ENCODE measurements around the gene FBXO36.

Gene FBXO36

GRCh38 chr2:229970406-229970805, 48.1 kb downstream of the FBXO36 start:
- no peak for DNase-seq (ENCODE audit: low read depth)

GRCh38 chr2:229971298-229971790, 49.0 kb downstream of the FBXO36 start:
- no peak for DNase-seq (ENCODE audit: low read depth)

GRCh38 chr2:229974266-229974665, 52.0 kb downstream of the FBXO36 start:
- DNase-seq (ENCODE audit: low read depth), result no peak

- DNase-seq (ENCODE audit: low read depth), result no peak
Observed at GRCh38 chr2:229980431-229981184, 58.3 kb downstream of the FBXO36 start.

GRCh38 chr2:229993236-229993635, 70.9 kb downstream of the FBXO36 start:
- DNase-seq (ENCODE audit: low read depth), result no peak

- no peak for DNase-seq (ENCODE audit: low read depth)
Observed at GRCh38 chr2:229996320-229996719, 74.0 kb downstream of the FBXO36 start.

- no peak for DNase-seq (ENCODE audit: low read depth)
Observed at GRCh38 chr2:229997565-229997964, 75.3 kb downstream of the FBXO36 start.

- DNase-seq (ENCODE audit: low read depth), result no peak
Observed at GRCh38 chr2:230000118-230000841, 78.0 kb downstream of the FBXO36 start.

GRCh38 chr2:230007931-230008707, 85.8 kb downstream of the FBXO36 start:
- peak; percentile 74 for DNase-seq (ENCODE audit: low read depth)

- no peak for DNase-seq (ENCODE audit: low read depth)
Observed at GRCh38 chr2:230008708-230009066, 86.4 kb downstream of the FBXO36 start.

GRCh38 chr2:230010501-230010900, 88.2 kb downstream of the FBXO36 start:
- DNase-seq (ENCODE audit: low read depth), result no peak

- DNase-seq (ENCODE audit: low read depth), result no peak
Observed at GRCh38 chr2:230011617-230012016, 89.3 kb downstream of the FBXO36 start.

GRCh38 chr2:230012267-230012884, 90.1 kb downstream of the FBXO36 start:
- DNase-seq (ENCODE audit: low read depth), result no peak

GRCh38 chr2:230016844-230017243, 94.5 kb downstream of the FBXO36 start:
- no peak for DNase-seq (ENCODE audit: low read depth)

GRCh38 chr2:230018153-230018552, 95.8 kb downstream of the FBXO36 start:
- no peak for DNase-seq (ENCODE audit: low read depth)

- no peak for DNase-seq (ENCODE audit: low read depth)
Observed at GRCh38 chr2:230019742-230020141, 97.4 kb downstream of the FBXO36 start.

- DNase-seq (ENCODE audit: low read depth), result no peak
Observed at GRCh38 chr2:230023313-230023712, 101.0 kb downstream of the FBXO36 start.

GRCh38 chr2:230042195-230042594, 119.9 kb downstream of the FBXO36 start:
- DNase-seq (ENCODE audit: low read depth), result no peak

- DNase-seq (ENCODE audit: low read depth), result no peak
Observed at GRCh38 chr2:230043025-230043424, 120.7 kb downstream of the FBXO36 start.

GRCh38 chr2:230043461-230043860, 121.2 kb downstream of the FBXO36 start:
- no peak for DNase-seq (ENCODE audit: low read depth)

GRCh38 chr2:230046491-230046890, 124.2 kb downstream of the FBXO36 start:
- DNase-seq (ENCODE audit: low read depth), result no peak

- DNase-seq (ENCODE audit: low read depth), result no peak
Observed at GRCh38 chr2:230048010-230048671, 125.8 kb downstream of the FBXO36 start.

Measured in stimulated activated CD8-positive, alpha-beta memory T cell treated with anti-CD3 and anti-CD28 coated beads, Interleukin-15, amount 100 ng/mL, for 1 hour (primary cell).